Keratinocyte (primary cell): ENCODE results near the gene MYMX. TPM values are rescaled to one million over a fixed set of nuclear protein-coding genes. Genes with fewer than 3 reads are reported as not detected.

Source experiments
- DNase-seq: peaks from one replicate; pipeline ENCODE4 v3.0.0-alpha.2; 2011; ENCODE audit warnings: low read depth, missing footprints, low spot score
- FAIRE-seq: peaks from 2 replicates; lab custom pipeline; 2011; peaks lifted over from hg19 to GRCh38; lab: Jason Lieb, UNC
- H2AFZ ChIP-seq: 2 replicates; pipeline ENCODE4 v1.6.0; 2012; ENCODE audit warnings: low read length, control low read depth, inconsistent platforms; ENCODE audit not compliant: control insufficient read depth
- H3K27ac ChIP-seq: 2 replicates; pipeline ENCODE4 v1.5.1; 2011; ENCODE audit warnings: low read length; ENCODE audit not compliant: control insufficient read depth, insufficient read depth
- H3K27me3 ChIP-seq: 3 replicates; pipeline ENCODE4 v1.6.0; 2011; ENCODE audit warnings: low read length; ENCODE audit not compliant: control insufficient read depth, insufficient read depth; ENCODE audit errors: extremely low read depth
- H3K36me3 ChIP-seq, 2 experiments: 2 replicates in 1 of 2; 3 replicates in 1 of 2; pipeline ENCODE4 v1.5.1; 2011; ENCODE audit warnings: low read length in 2 of 2, mild to moderate bottlenecking in 1 of 2; ENCODE audit not compliant: control insufficient read depth in 2 of 2, insufficient read depth in 2 of 2; ENCODE audit errors: extremely low read depth in 1 of 2
- H3K4me1 ChIP-seq: 3 replicates; pipeline ENCODE4 v1.5.1; 2011; ENCODE audit warnings: low read length; ENCODE audit not compliant: control insufficient read depth, insufficient read depth; ENCODE audit errors: extremely low read depth
- H3K4me2 ChIP-seq: 3 replicates; pipeline ENCODE4 v1.6.0; 2011; ENCODE audit warnings: low read depth, low read length; ENCODE audit not compliant: control insufficient read depth, insufficient read depth; ENCODE audit errors: extremely low read depth
- H3K4me3 ChIP-seq, 3 experiments: fragments of 200-600 bp in 1 of 3; sonication (generic) in 1 of 3; 2 replicates in 2 of 3; 3 replicates in 1 of 3; pipeline ENCODE4 v1.5.1; 2011 to 2016; ENCODE audit warnings: low read length in 3 of 3, mild to moderate bottlenecking in 3 of 3, control low read depth in 2 of 3, inconsistent platforms in 1 of 3, low read depth in 1 of 3, mixed read lengths in 1 of 3, mixed run types in 1 of 3, moderate library complexity in 1 of 3; ENCODE audit not compliant: control insufficient read depth in 2 of 3, insufficient read depth in 2 of 3; ENCODE audit errors: extremely low read depth in 1 of 3
- H3K79me2 ChIP-seq: 2 replicates; pipeline ENCODE4 v1.6.0; 2012; ENCODE audit warnings: low read length; ENCODE audit not compliant: control insufficient read depth, insufficient read depth
- H3K9ac ChIP-seq: 3 replicates; pipeline ENCODE4 v1.6.0; 2011; ENCODE audit warnings: low read length; ENCODE audit not compliant: control insufficient read depth, insufficient read depth; ENCODE audit errors: extremely low read depth
- H3K9me1 ChIP-seq: 3 replicates; pipeline ENCODE4 v1.6.0; 2011; ENCODE audit warnings: low read length; ENCODE audit not compliant: control insufficient read depth, insufficient read depth; ENCODE audit errors: extremely low read depth
- H3K9me3 ChIP-seq: 2 replicates; pipeline ENCODE4 v1.5.1; 2012; ENCODE audit warnings: low read depth, low read length; ENCODE audit not compliant: control insufficient read depth
- H4K20me1 ChIP-seq: 3 replicates; pipeline ENCODE4 v1.6.0; 2011; ENCODE audit warnings: low read length; ENCODE audit not compliant: control insufficient read depth, insufficient read depth; ENCODE audit errors: extremely low read depth
- EZH2 ChIP-seq: IDR thresholded peaks from one replicate; pipeline ENCODE4 v1.6.1; 2012; ENCODE audit warnings: inconsistent platforms, mild to moderate bottlenecking, low read length, moderate library complexity
- dilution Hi-C: fragments of 300-500 bp; cut with MboI; formaldehyde crosslinking; loops from one replicate; pipeline ENCODE4 v1.7.0; 2020; ENCODE audit warnings: low sequenced_read_pairs; ENCODE audit not compliant: extremely low pct_ligation_motif_present
- polyA plus RNA-seq, 5 experiments: library from polyadenylated mRNA; depleted of rRNA in 3 of 5; stranded (reverse) in 3 of 5; stranded (forward) in 1 of 5; unstranded in 1 of 5; fragments of >200 nt; gene quantifications; 1 replicate in 1 of 5; 2 replicates in 3 of 5; 3 replicates in 1 of 5; pipeline versions ENCODE4 v1.2.1 to v1.2.3, GENCODE V29; 2011 to 2012; ENCODE audit warnings: missing spikeins in 2 of 5, low read depth in 1 of 5, low replicate concordance in 1 of 5
- TF ChIP-seq, protein P1 (sequence below), 3 experiments: IDR thresholded peaks in 1 of 3; conservative IDR thresholded peaks in 1 of 3; optimal IDR thresholded peaks in 1 of 3; 2 replicates in 2 of 3; 3 replicates in 1 of 3; pipeline versions ENCODE3 to v1.5.1; 2011; ENCODE audit warnings: low read length in 3 of 3, mild to moderate bottlenecking in 3 of 3, moderate library complexity in 2 of 3, control low read depth in 1 of 3, inconsistent platforms in 1 of 3; ENCODE audit not compliant: insufficient read depth in 2 of 3; ENCODE audit errors: extremely low read depth in 1 of 3

MYMX gene
- polyA plus RNA-seq, 1 donor (not counting 4 experiments of a cell fraction or from before 2014, with no cell fraction given): 0.09 TPM

DNA sequence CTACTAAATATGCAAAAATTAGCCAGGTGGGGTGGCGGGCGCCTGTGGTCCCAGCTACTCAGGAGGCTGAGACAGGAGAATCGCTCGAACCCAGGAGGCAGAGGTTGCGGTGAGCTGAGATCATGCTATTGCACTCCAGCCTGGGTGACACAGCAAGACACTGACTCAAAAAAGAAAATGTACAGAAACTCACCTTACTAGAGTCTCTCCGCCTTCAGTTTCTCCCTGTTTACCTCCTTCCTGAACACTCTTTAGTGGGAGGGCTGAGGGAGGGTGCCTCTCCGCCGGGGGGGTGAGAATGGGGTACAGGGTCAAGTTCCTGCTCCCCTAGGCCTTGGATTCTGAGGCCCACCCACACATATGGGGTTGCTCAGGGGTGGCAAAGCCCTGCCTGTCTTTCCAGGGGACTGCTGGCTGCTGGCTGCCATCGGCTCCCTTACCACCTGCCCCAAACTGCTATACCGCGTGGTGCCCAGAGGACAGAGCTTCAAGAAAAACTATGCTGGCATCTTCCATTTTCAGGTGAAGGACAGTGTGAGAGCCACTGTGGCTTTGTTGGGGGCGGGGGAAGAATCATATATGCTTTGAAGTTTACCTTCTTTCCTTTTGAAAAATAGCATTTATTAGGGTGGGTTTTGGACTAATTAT, 44.7 kb upstream of the MYMX start:
- DNase-seq (no peak), FAIRE-seq (no peak)
- dilution Hi-C loops: no loop called here
- Histone ChIP-seq H4K20me1 (no peaks in the 10 kb centered on the region), H2AFZ (no peak overlapping the region), H3K4me2 (no peak overlapping the region), H3K9me3 (peaks cover 1% of the 10 kb centered on the region), H3K27me3 (no peaks in the 10 kb centered on the region), H3K9me1 (no peaks in the 10 kb centered on the region), H3K9ac (no peak overlapping the region), H3K4me3 (no peak overlapping the region), H3K27ac (no peak overlapping the region), H3K36me3 (no peaks in the 10 kb centered on the region), H3K4me1 (peaks cover 16% of the 10 kb centered on the region), H3K79me2 (no peaks in the 10 kb centered on the region)
- no peak for TF ChIP-seq EZH2
- TF ChIP-seq, protein P1, sequence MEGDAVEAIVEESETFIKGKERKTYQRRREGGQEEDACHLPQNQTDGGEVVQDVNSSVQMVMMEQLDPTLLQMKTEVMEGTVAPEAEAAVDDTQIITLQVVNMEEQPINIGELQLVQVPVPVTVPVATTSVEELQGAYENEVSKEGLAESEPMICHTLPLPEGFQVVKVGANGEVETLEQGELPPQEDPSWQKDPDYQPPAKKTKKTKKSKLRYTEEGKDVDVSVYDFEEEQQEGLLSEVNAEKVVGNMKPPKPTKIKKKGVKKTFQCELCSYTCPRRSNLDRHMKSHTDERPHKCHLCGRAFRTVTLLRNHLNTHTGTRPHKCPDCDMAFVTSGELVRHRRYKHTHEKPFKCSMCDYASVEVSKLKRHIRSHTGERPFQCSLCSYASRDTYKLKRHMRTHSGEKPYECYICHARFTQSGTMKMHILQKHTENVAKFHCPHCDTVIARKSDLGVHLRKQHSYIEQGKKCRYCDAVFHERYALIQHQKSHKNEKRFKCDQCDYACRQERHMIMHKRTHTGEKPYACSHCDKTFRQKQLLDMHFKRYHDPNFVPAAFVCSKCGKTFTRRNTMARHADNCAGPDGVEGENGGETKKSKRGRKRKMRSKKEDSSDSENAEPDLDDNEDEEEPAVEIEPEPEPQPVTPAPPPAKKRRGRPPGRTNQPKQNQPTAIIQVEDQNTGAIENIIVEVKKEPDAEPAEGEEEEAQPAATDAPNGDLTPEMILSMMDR (optimal IDR thresholded peaks at IDR 0.05 in 1 of 3, IDR thresholded peaks at IDR 0.05 in 1 of 3, conservative IDR thresholded peaks at IDR 0.05 in 1 of 3; ENCODE audit: extremely low read depth in 1 of 3, insufficient read depth in 2 of 3, low read length in 3 of 3): no peak

DNA sequence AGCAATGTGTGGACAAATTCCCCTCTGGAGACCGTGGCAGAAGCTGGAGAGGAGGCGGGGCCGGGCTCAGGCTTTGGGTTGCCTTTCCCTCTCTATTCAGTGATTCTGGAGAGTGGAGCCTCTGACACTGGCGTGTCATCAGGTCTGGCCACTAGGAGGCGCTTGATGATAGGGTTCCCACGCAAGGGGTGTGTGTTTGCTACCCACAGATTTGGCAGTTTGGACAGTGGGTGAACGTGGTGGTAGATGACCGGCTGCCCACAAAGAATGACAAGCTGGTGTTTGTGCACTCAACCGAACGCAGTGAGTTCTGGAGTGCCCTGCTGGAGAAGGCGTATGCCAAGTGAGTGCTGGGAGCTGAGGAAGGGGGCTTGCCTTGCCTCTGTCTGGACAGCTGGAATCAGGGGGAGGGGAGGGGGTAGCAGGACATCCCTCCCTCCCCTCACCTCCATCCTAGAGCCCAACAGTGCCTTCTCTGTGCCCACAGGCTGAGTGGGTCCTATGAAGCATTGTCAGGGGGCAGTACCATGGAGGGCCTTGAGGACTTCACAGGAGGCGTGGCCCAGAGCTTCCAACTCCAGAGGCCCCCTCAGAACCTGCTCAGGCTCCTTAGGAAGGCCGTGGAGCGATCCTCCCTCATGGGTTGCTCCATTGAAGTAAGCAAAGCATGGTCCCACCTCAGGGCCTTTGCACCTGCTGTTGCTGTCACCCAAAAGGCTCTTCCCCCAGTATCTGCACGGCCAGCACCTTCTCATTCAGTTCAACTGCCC, 43.8 kb upstream of the MYMX start:
- Histone ChIP-seq H3K9me1 (no peaks in the 10 kb centered on the region), H3K4me2 (no peak overlapping the region), H4K20me1 (no peaks in the 10 kb centered on the region), H3K79me2 (no peaks in the 10 kb centered on the region), H2AFZ (no peak overlapping the region), H3K27me3 (no peaks in the 10 kb centered on the region), H3K4me1 (peaks cover 19% of the 10 kb centered on the region), H3K4me3 (no peak overlapping the region), H3K36me3 (no peaks in the 10 kb centered on the region), H3K9me3 (peaks cover 3% of the 10 kb centered on the region), H3K9ac (no peak overlapping the region), H3K27ac (no peak overlapping the region)
- DNase-seq (no peak), FAIRE-seq (no peak)
- dilution Hi-C loops: no loop called here
- TF ChIP-seq, protein P1 (optimal IDR thresholded peaks at IDR 0.05 in 1 of 3, IDR thresholded peaks at IDR 0.05 in 1 of 3, conservative IDR thresholded peaks at IDR 0.05 in 1 of 3; ENCODE audit: extremely low read depth in 1 of 3, insufficient read depth in 2 of 3, low read length in 3 of 3): peak; percentile 89 to 96 (median 92)
- TF ChIP-seq EZH2: no peak
